ENCODE data around the gene KRTAP12-1. TPM values are rescaled to one million over a fixed set of nuclear protein-coding genes. Genes with fewer than 3 reads are reported as not detected.

KRTAP12-1 gene
- total and polyA plus RNA-seq, 4 donors = not detected

- ATAC-seq (ENCODE audit: insufficient read depth, low FRiP score) (no peak), DNase-seq (no peak)
- 69 to 76% methylated on average over 5 of the region's 5 CpGs for WGBS, 2 donors
- Histone ChIP-seq H3K36me3 (ENCODE audit: control insufficient read depth in 4 of 4, insufficient read depth in 4 of 4, low read length in 4 of 4) (no peaks in the 10 kb centered on the region), H3K4me1 (ENCODE audit: control insufficient read depth in 5 of 5, insufficient read depth in 5 of 5, low read length in 5 of 5) (peaks cover 0 to 1% (median 0%) of the 10 kb centered on the region in 5 donors), H3K27ac (ENCODE audit: low read depth in 1 of 2, low read length in 1 of 2) (no peak overlapping the region), H3K9me3 (ENCODE audit: control insufficient read depth in 4 of 4, insufficient read depth in 3 of 4, low read length in 3 of 4) (peaks cover 0 to 12% (median 2%) of the 10 kb centered on the region in 4 donors), H3K9ac (ENCODE audit: insufficient read depth in 1 of 2, low read length in 2 of 2) (no peak overlapping the region), H3K27me3 (ENCODE audit: control insufficient read depth in 3 of 3, insufficient read depth in 3 of 3, low read length in 2 of 3) (no peaks in the 10 kb centered on the region), H3K4me3 (no peak overlapping the region)
- TF ChIP-seq CTCF (IDR thresholded peaks at IDR 0.05; ENCODE audit: control extremely low read depth, extremely low read depth) = no peak
Measured at GRCh38 chr21:44658541-44658910, 23.4 kb downstream of the KRTAP12-1 start.

- no peaks in the 10 kb centered on the region for H3K27me3 ChIP-seq (ENCODE audit: control insufficient read depth in 3 of 3, insufficient read depth in 3 of 3, low read length in 2 of 3)
- peak in 1 of 3 donors; percentile 26 for DNase-seq
- no peak for ATAC-seq (ENCODE audit: insufficient read depth, low FRiP score)
- H3K9ac ChIP-seq (ENCODE audit: insufficient read depth in 1 of 2, low read length in 2 of 2) = no peak within 1 kb of the TSS
- H3K9me3 ChIP-seq (ENCODE audit: control insufficient read depth in 4 of 4, insufficient read depth in 3 of 4, low read length in 3 of 4) = peaks cover 0 to 12% (median 2%) of the 10 kb centered on the region in 4 donors
- WGBS, 2 donors = 67% methylated on average over 26 of the region's 26 CpGs
- H3K4me3 ChIP-seq = no peak within 1 kb of the TSS
- TF ChIP-seq CTCF (IDR thresholded peaks at IDR 0.05; ENCODE audit: control extremely low read depth, extremely low read depth) = no peak
- peaks cover 0 to 1% (median 0%) of the 10 kb centered on the region in 5 donors for H3K4me1 ChIP-seq (ENCODE audit: control insufficient read depth in 5 of 5, insufficient read depth in 5 of 5, low read length in 5 of 5)
- H3K27ac ChIP-seq (ENCODE audit: low read depth in 1 of 2, low read length in 1 of 2) = peak within 1 kb of the TSS in 1 of 2 donors; percentile 28
- no peaks in the 10 kb centered on the region for H3K36me3 ChIP-seq (ENCODE audit: control insufficient read depth in 4 of 4, insufficient read depth in 4 of 4, low read length in 4 of 4)
Measured at GRCh38 chr21:44657635-44658540, 24.1 kb downstream of the KRTAP12-1 start, which contains the start of gene KRTAP12-3. KRTAP12-3 (plus strand) TSS chr21:44657932; CDS start chr21:44657980, 48 bp downstream.

- H3K4me1 ChIP-seq (ENCODE audit: control insufficient read depth in 5 of 5, insufficient read depth in 5 of 5, low read length in 5 of 5) = peaks cover 0 to 1% (median 0%) of the 10 kb centered on the region in 5 donors
- no peak for TF ChIP-seq CTCF (IDR thresholded peaks at IDR 0.05; ENCODE audit: control extremely low read depth, extremely low read depth)
- H3K27me3 ChIP-seq (ENCODE audit: control insufficient read depth in 3 of 3, insufficient read depth in 3 of 3, low read length in 2 of 3) = no peaks in the 10 kb centered on the region
- ATAC-seq (ENCODE audit: insufficient read depth, low FRiP score) = no peak
- no peak overlapping the region for H3K9ac ChIP-seq (ENCODE audit: insufficient read depth in 1 of 2, low read length in 2 of 2)
- H3K4me3 ChIP-seq = no peak overlapping the region
- H3K27ac ChIP-seq (ENCODE audit: low read depth in 1 of 2, low read length in 1 of 2) = no peak overlapping the region
- H3K36me3 ChIP-seq (ENCODE audit: control insufficient read depth in 4 of 4, insufficient read depth in 4 of 4, low read length in 4 of 4) = no peaks in the 10 kb centered on the region
- no peak for DNase-seq
- WGBS, 2 donors = 67 to 80% methylated on average over 1 of the region's 1 CpG
- H3K9me3 ChIP-seq (ENCODE audit: control insufficient read depth in 4 of 4, insufficient read depth in 3 of 4, low read length in 3 of 4) = peaks cover 0 to 12% (median 2%) of the 10 kb centered on the region in 4 donors
Measured at GRCh38 chr21:44656868-44657267, 25.1 kb downstream of the KRTAP12-1 start.

Measured in lung (tissue), 12 donors.